Esophagus squamous epithelium (tissue), 5 donors: ENCODE results near the gene TMSB15A. TPM values are rescaled to one million over a fixed set of nuclear protein-coding genes. Genes with fewer than 3 reads are reported as not detected.
"Not testable (repeated sequence)": the region's sequence is repeated elsewhere in the genome, so short reads cannot be mapped to it uniquely, and the experiment has no call there.

ENCODE experiments used
- DNase-seq: peaks from one replicate; lab custom pipeline; 2025; lab: John Stamatoyannopoulos, UW
- H3K27ac ChIP-seq, 4 donors: fragments of 200-600 bp; sonication (generic); one replicate each; pipeline ENCODE4 v1.5.1; 2016 to 2019; ENCODE audit warnings: mild to moderate bottlenecking in 1 of 4
- H3K27me3 ChIP-seq, 4 donors: fragments of 200-600 bp; sonication (generic); 1 replicate in 3 of 4; 2 replicates in 1 of 4; pipeline versions ENCODE4 v1.5.1 to v1.6.0; 2017 to 2021; ENCODE audit warnings: antibody characterized with exemption in 1 of 4
- H3K36me3 ChIP-seq, 3 donors: fragments of 200-600 bp; sonication (generic); one replicate each; pipeline ENCODE4 v1.5.1; 2016 to 2019
- H3K4me1 ChIP-seq, 3 donors: fragments of 200-600 bp; sonication (generic); one replicate each; pipeline ENCODE4 v1.5.1; 2017 to 2019
- H3K4me3 ChIP-seq, 4 donors: fragments of 200-600 bp; sonication (generic); 1 replicate in 3 of 4; 2 replicates in 1 of 4; pipeline ENCODE4 v1.5.1; 2016 to 2019; ENCODE audit warnings: mild to moderate bottlenecking in 2 of 4, moderate library complexity in 1 of 4
- H3K9me3 ChIP-seq, 3 donors: fragments of 200-600 bp; sonication (generic); one replicate each; pipeline ENCODE4 v1.5.1; 2016 to 2019
- POLR2A ChIP-seq, 4 donors: fragments of 450-650 bp; IDR thresholded peaks; one replicate each; pipeline ENCODE4 v1.6.1; 2017; ENCODE audit warnings: antibody characterized with exemption in 4 of 4, mild to moderate bottlenecking in 4 of 4, moderate library complexity in 3 of 4
- WGBS, 2 donors: methylation state at CpG; one replicate each; pipeline ENCODE4 v1.1.5; 2018; 5-methylcytosine and 5-hydroxymethylcytosine counted together
- intact Hi-C: fragments of 100-400 bp; cut with DNase I; formaldehyde crosslinking; loops from one replicate; pipeline ENCODE4 v1.15.0; 2022
- total RNA-seq, 4 donors: library from RNA; depleted of rRNA; stranded (reverse); fragments of >200 nt; gene quantifications; one replicate each; pipeline ENCODE4 v1.1.0, GENCODE V29; 2016
- TF ChIP-seq, protein P1 (sequence below), 6 experiments: fragments of 450-650 bp in 4 of 6; fragments of 200-600 bp in 2 of 6; sonication (generic) in 2 of 6; IDR thresholded peaks; one replicate each; pipeline ENCODE4 v1.5.1; 2016 to 2019; ENCODE audit warnings: antibody characterized with exemption in 6 of 6, mild to moderate bottlenecking in 4 of 6, moderate library complexity in 4 of 6
- donor health status: DM: yes; HTN: yes; CAD: no.

TMSB15A gene
- total RNA-seq, 4 donors from 2014 or later, result 0.95 TPM; not detected in 3

DNA sequence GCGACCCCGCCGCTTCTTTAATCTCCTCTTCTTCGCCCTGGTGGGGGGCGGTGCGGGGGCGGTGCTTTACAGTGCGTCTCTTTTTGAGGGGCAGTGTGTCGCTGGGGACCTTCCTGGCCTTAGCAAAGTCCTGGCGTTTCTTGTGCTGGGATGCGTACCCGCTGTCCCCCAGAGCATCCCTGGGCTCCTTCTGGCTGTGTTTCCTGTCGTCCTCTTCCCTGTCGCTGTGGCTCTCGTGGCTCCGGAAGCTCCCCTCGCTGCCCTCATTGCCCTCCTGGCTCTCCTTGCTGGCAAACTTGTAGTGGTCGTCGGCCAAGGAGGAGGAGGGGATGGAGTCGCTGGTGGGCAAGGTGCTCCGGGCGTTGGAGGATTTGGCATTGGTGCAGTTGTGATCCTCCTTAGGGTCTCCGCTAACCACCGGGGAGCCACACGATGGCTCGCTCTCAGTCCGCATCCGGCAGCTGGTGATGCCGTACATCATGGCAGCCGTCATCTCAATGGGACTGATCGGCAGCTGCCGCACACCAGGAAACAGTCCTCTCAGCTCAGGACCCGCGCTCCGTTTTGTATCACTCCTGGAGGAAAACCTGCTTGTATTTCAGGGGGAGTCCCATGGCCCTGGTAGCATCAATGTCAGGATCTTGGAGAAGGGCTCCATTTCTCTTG is 30.4 kb upstream of the TMSB15A start:
- Histone ChIP-seq H3K9me3 (no peaks in the 10 kb centered on the region), H3K36me3 (no peaks in the 10 kb centered on the region), H3K4me3 (peak overlapping the region in 1 of 4 donors; percentile 6), H3K27me3 (peaks cover 0 to 8% (median 0%) of the 10 kb centered on the region in 4 donors), H3K27ac (no peak overlapping the region), H3K4me1 (no peaks in the 10 kb centered on the region)
- intact Hi-C loops, result no loop called here
- 4 to 56% methylated on average over 16 to 25 of the region's 35 CpGs for WGBS, 2 donors
- no peak for TF ChIP-seq POLR2A (IDR thresholded peaks at IDR 0.05)
- TF ChIP-seq, protein P1, sequence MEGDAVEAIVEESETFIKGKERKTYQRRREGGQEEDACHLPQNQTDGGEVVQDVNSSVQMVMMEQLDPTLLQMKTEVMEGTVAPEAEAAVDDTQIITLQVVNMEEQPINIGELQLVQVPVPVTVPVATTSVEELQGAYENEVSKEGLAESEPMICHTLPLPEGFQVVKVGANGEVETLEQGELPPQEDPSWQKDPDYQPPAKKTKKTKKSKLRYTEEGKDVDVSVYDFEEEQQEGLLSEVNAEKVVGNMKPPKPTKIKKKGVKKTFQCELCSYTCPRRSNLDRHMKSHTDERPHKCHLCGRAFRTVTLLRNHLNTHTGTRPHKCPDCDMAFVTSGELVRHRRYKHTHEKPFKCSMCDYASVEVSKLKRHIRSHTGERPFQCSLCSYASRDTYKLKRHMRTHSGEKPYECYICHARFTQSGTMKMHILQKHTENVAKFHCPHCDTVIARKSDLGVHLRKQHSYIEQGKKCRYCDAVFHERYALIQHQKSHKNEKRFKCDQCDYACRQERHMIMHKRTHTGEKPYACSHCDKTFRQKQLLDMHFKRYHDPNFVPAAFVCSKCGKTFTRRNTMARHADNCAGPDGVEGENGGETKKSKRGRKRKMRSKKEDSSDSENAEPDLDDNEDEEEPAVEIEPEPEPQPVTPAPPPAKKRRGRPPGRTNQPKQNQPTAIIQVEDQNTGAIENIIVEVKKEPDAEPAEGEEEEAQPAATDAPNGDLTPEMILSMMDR (IDR thresholded peaks at IDR 0.05), result no peak
- no peak for DNase-seq

DNA sequence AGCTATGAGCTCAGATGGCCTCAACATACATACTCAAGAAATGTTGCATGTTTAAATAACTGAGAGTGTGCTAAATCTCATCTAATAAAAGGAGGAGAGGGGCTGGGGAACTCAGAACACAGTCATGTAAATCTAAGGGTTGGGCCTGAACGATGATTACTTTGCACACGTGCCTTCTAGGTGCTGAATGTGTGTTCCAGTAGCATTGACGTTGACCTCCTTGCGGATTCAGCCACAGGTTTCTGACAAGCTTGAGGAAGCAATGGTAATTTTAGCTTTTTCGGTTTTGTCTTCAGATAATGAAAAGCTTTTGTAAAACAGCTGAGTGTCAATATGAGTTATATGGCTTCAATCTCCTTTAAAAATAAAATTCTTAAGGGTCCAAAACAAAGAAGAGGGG is 29.6 kb upstream of the TMSB15A start:
- H3K27me3 ChIP-seq, H3K4me1 ChIP-seq, H3K27ac ChIP-seq, H3K36me3 ChIP-seq, DNase-seq, intact Hi-C loops, H3K9me3 ChIP-seq, H3K4me3 ChIP-seq: not testable (repeated sequence)
- 66 to 86% methylated on average over 4 to 5 of the region's 5 CpGs for WGBS, 2 donors

- 64 to 66% methylated on average over 2 of the region's 2 CpGs for WGBS, 2 donors
- Histone ChIP-seq H3K9me3 (no peaks in the 10 kb centered on the region), H3K36me3 (no peaks in the 10 kb centered on the region), H3K27me3 (no peaks in the 10 kb centered on the region), H3K27ac (no peak overlapping the region), H3K4me3 (no peak overlapping the region), H3K4me1 (no peaks in the 10 kb centered on the region)
- intact Hi-C loops, result no loop called here
- DNase-seq, result no peak
- TF ChIP-seq, protein P1 (IDR thresholded peaks at IDR 0.05), result no peak
- TF ChIP-seq POLR2A (IDR thresholded peaks at IDR 0.05), result no peak
These were observed 19.4 kb upstream of the TMSB15A start for GRCh38 chrX:102535958-102536357.

DNA sequence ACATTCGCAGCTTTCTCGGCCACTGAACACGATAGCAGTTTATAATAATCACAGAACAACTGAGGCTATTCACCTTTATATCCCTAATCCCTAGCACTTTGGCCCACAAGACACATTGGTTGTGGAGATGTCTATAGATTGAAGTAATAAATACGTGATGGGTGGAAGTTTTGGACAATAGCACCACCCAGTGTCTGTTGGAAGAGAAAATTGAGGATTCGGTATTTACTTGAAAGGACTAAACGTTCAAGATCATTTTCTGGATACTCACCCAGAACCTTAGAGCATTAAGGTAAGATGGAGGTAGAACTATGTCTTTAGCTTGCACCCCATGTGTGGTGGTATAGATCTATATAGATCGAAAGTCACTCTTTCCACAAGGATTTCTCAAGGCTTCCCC is 787 bp upstream of the TMSB15A start:
- H3K27me3 ChIP-seq, result peaks cover 0 to 19% (median 0%) of the 10 kb centered on the region in 4 donors
- H3K4me3 ChIP-seq, result no peak overlapping the region
- DNase-seq, result no peak
- peaks cover 0 to 12% (median 4%) of the 10 kb centered on the region in 3 donors for H3K4me1 ChIP-seq
- intact Hi-C loops, result no loop called here
- H3K27ac ChIP-seq, result peak overlapping the region in 1 of 4 donors; percentile 33
- 29 to 52% methylated on average over 3 to 7 of the region's 7 CpGs for WGBS, 2 donors
- no peak for TF ChIP-seq POLR2A (IDR thresholded peaks at IDR 0.05)
- TF ChIP-seq, protein P1 (IDR thresholded peaks at IDR 0.05), result peak in 1 of 6 experiments; percentile 11
- no peaks in the 10 kb centered on the region for H3K36me3 ChIP-seq
- H3K9me3 ChIP-seq, result no peaks in the 10 kb centered on the region

GRCh38 chrX:102514536-102514935 is 2.0 kb downstream of the TMSB15A start:
- H3K27me3 ChIP-seq, result peaks cover 0 to 19% (median 0%) of the 10 kb centered on the region in 4 donors
- no peaks in the 10 kb centered on the region for H3K36me3 ChIP-seq
- no peak overlapping the region for H3K4me3 ChIP-seq
- H3K27ac ChIP-seq, result no peak overlapping the region
- H3K9me3 ChIP-seq, result no peaks in the 10 kb centered on the region
- 94 to 100% methylated on average over 1 of the region's 1 CpG for WGBS, 2 donors
- intact Hi-C loops, result no loop called here
- TF ChIP-seq, protein P1 (IDR thresholded peaks at IDR 0.05), result no peak
- no peak for TF ChIP-seq POLR2A (IDR thresholded peaks at IDR 0.05)
- H3K4me1 ChIP-seq, result peaks cover 0 to 12% (median 4%) of the 10 kb centered on the region in 3 donors
- no peak for DNase-seq
